ENCODE measurements around the gene SMTNL2.

Gene SMTNL2

DNA sequence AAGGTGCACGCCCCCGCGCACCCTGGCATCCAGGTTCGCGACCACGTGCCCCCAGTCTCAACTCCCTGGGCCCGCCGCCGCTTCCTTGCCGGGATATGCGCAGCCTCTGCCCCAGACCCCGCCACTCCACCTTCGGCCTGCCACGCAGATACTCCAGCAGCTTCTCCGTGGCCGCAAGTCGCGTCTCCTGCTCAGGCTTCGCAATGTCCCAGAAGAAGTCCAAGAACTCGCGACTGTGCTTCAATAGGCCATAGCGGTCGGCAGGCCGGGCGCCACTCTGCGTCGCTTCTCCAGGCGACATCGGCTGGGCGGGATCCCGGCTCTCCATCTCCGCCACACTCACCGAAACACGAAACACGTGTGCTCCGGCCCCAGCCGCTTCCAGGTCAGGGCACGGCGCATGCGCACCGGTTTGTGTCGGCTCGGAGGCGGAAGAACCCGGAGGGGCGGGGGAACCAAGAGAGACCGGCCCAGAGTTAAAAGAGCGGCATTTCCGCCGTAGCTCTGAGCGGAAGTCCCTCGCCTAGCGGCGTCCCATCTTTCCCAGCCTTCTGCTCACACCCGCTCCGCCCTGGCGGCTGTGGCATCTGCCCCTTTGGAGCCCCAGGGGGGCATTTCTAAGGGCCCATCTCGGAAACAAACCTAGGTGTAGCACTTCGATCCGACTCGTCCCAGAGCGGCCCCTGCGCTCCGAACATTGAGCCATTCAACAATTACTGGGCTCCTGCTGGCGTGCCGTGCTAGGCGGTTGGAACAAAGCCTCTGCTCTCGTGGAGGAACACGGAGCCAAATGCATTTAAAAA is 29.1 kb upstream of the SMTNL2 start, which contains the start of gene MYBBP1A:
Gene MYBBP1A (minus strand): TSS at position 388 of the 803 bp plus-strand sequence. CDS start 60 bp downstream, at position 328.
- H3K27me3 ChIP-seq (ENCODE audit: insufficient read depth, low read length), result no peaks in the 10 kb centered on the region
- no peak for TF ChIP-seq EZH2 (IDR thresholded peaks at IDR 0.05; ENCODE audit: borderline replicate concordance, low read length)
- TF ChIP-seq, protein P1, sequence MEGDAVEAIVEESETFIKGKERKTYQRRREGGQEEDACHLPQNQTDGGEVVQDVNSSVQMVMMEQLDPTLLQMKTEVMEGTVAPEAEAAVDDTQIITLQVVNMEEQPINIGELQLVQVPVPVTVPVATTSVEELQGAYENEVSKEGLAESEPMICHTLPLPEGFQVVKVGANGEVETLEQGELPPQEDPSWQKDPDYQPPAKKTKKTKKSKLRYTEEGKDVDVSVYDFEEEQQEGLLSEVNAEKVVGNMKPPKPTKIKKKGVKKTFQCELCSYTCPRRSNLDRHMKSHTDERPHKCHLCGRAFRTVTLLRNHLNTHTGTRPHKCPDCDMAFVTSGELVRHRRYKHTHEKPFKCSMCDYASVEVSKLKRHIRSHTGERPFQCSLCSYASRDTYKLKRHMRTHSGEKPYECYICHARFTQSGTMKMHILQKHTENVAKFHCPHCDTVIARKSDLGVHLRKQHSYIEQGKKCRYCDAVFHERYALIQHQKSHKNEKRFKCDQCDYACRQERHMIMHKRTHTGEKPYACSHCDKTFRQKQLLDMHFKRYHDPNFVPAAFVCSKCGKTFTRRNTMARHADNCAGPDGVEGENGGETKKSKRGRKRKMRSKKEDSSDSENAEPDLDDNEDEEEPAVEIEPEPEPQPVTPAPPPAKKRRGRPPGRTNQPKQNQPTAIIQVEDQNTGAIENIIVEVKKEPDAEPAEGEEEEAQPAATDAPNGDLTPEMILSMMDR (IDR thresholded peaks at IDR 0.05; ENCODE audit: low read length), result peak; percentile 15; the same call in 1 of the 2 replicates
- H3F3A ChIP-seq (ENCODE audit: insufficient read depth, low read length), result no peaks in the 10 kb centered on the region
- H3K79me2 ChIP-seq (ENCODE audit: insufficient read depth, low read length), result peaks cover 18% of the 10 kb centered on the region
- peaks cover 25% of the 10 kb centered on the region for H3K4me1 ChIP-seq (ENCODE audit: insufficient read depth, low read length, severe bottlenecking)
- H2AFZ ChIP-seq (ENCODE audit: low read length), result peak within 1 kb of the TSS; percentile 8; the same call in 1 of the 2 replicates
- peak within 1 kb of the TSS; percentile 93 for H3K9ac ChIP-seq (ENCODE audit: low read length)
- peak within 1 kb of the TSS; percentile 96 for H3K4me3 ChIP-seq (ENCODE audit: low read depth, low read length, poor library complexity, severe bottlenecking)
- H3K9me2 ChIP-seq (ENCODE audit: low read depth, low read length), result no peaks in the 10 kb centered on the region
- H4K20me1 ChIP-seq (ENCODE audit: insufficient read depth, low read length), result no peaks in the 10 kb centered on the region
- H3K36me3 ChIP-seq (ENCODE audit: insufficient read depth, low read length), result peaks cover 37% of the 10 kb centered on the region
- H3K27ac ChIP-seq (ENCODE audit: low read depth, low read length, poor library complexity, severe bottlenecking), result peak within 1 kb of the TSS; percentile 28
- peak within 1 kb of the TSS; percentile 70 for H3K4me2 ChIP-seq (ENCODE audit: low read length)
- H3K9me3 ChIP-seq (ENCODE audit: low read length), result no peaks in the 10 kb centered on the region

GRCh38 chr17:4555873-4556759 is 28.2 kb upstream of the SMTNL2 start:
- no peak for TF ChIP-seq EZH2 (IDR thresholded peaks at IDR 0.05; ENCODE audit: borderline replicate concordance, low read length)
- TF ChIP-seq, protein P1 (IDR thresholded peaks at IDR 0.05; ENCODE audit: low read length), result no peak
- peak overlapping the region; percentile 8; the same call in 1 of the 2 replicates for H2AFZ ChIP-seq (ENCODE audit: low read length)

GRCh38 chr17:4556996-4557395 is 27.3 kb upstream of the SMTNL2 start:
- Histone ChIP-seq H3K9me2 (ENCODE audit: low read depth, low read length) (no peaks in the 10 kb centered on the region), H3K4me1 (ENCODE audit: insufficient read depth, low read length, severe bottlenecking) (peaks cover 33% of the 10 kb centered on the region), H3K4me3 (ENCODE audit: low read depth, low read length, poor library complexity, severe bottlenecking) (no peak overlapping the region), H3F3A (ENCODE audit: insufficient read depth, low read length) (no peaks in the 10 kb centered on the region), H3K27me3 (ENCODE audit: insufficient read depth, low read length) (no peaks in the 10 kb centered on the region; the same call in 1 of the 2 replicates), H3K9me3 (ENCODE audit: low read length) (no peaks in the 10 kb centered on the region), H3K9ac (ENCODE audit: low read length) (no peak overlapping the region), H2AFZ (ENCODE audit: low read length) (no peak overlapping the region), H3K4me2 (ENCODE audit: low read length) (no peak overlapping the region), H3K27ac (ENCODE audit: low read depth, low read length, poor library complexity, severe bottlenecking) (no peak overlapping the region), H3K79me2 (ENCODE audit: insufficient read depth, low read length) (peaks cover 18% of the 10 kb centered on the region), H4K20me1 (ENCODE audit: insufficient read depth, low read length) (no peaks in the 10 kb centered on the region), H3K36me3 (ENCODE audit: insufficient read depth, low read length) (peaks cover 20% of the 10 kb centered on the region)
- no peak for TF ChIP-seq EZH2 (IDR thresholded peaks at IDR 0.05; ENCODE audit: borderline replicate concordance, low read length)
- TF ChIP-seq, protein P1 (IDR thresholded peaks at IDR 0.05; ENCODE audit: low read length), result no peak

More at GRCh38 chr17:4555873-4556759, 28.2 kb upstream of the SMTNL2 start:
- no peaks in the 10 kb centered on the region for H3K9me3 ChIP-seq (ENCODE audit: low read length)
- H3K27me3 ChIP-seq (ENCODE audit: insufficient read depth, low read length), result no peaks in the 10 kb centered on the region; the same call in 1 of the 2 replicates
- H3K9ac ChIP-seq (ENCODE audit: low read length), result peak overlapping the region; percentile 93
- H3K4me2 ChIP-seq (ENCODE audit: low read length), result peak overlapping the region; percentile 70
- no peaks in the 10 kb centered on the region for H3K9me2 ChIP-seq (ENCODE audit: low read depth, low read length)
- H3K79me2 ChIP-seq (ENCODE audit: insufficient read depth, low read length), result peaks cover 18% of the 10 kb centered on the region
- H3K4me3 ChIP-seq (ENCODE audit: low read depth, low read length, poor library complexity, severe bottlenecking), result peak overlapping the region; percentile 96
- H3F3A ChIP-seq (ENCODE audit: insufficient read depth, low read length), result no peaks in the 10 kb centered on the region
- peaks cover 31% of the 10 kb centered on the region for H3K4me1 ChIP-seq (ENCODE audit: insufficient read depth, low read length, severe bottlenecking)
- peaks cover 28% of the 10 kb centered on the region for H3K36me3 ChIP-seq (ENCODE audit: insufficient read depth, low read length)
- H3K27ac ChIP-seq (ENCODE audit: low read depth, low read length, poor library complexity, severe bottlenecking), result no peak overlapping the region
- no peaks in the 10 kb centered on the region for H4K20me1 ChIP-seq (ENCODE audit: insufficient read depth, low read length)

All from OCI-LY1 (cell line).